OCI-LY1 (cell line): ENCODE results near the gene ASB11.
A peak's percentile ranks its signal among the peaks of the same experiment; 100 is the strongest.

Source experiments
- H2AFZ ChIP-seq: fragments of 200-600 bp; sonication (generic), shearing (Covaris generic); 2 replicates; pipeline ENCODE4 v1.6.0; 2014; ENCODE audit warnings: antibody characterized with exemption, mild to moderate bottlenecking, low read length
- H3F3A ChIP-seq: fragments of 200-600 bp; sonication (generic), shearing (Covaris generic); 2 replicates; pipeline ENCODE4 v1.6.0; 2014; ENCODE audit warnings: mild to moderate bottlenecking, antibody characterized with exemption, low read length, moderate library complexity; ENCODE audit not compliant: insufficient read depth
- H3K27ac ChIP-seq: fragments of 200-600 bp; sonication (generic); 2 replicates; pipeline ENCODE4 v1.5.1; 2014; ENCODE audit warnings: low read length, mixed run types, mild to moderate bottlenecking, low read depth; ENCODE audit not compliant: poor library complexity, severe bottlenecking
- H3K27me3 ChIP-seq: fragments of 200-600 bp; sonication (generic); 2 replicates; pipeline ENCODE4 v1.6.0; 2014; ENCODE audit warnings: antibody characterized with exemption, mild to moderate bottlenecking, low read length, moderate library complexity; ENCODE audit not compliant: insufficient read depth
- H3K36me3 ChIP-seq: fragments of 200-600 bp; sonication (generic); 2 replicates; pipeline ENCODE4 v1.6.1; 2014; ENCODE audit warnings: mild to moderate bottlenecking, antibody characterized with exemption, low read length, moderate library complexity, mixed read lengths; ENCODE audit not compliant: insufficient read depth
- H3K4me1 ChIP-seq: fragments of 200-600 bp; sonication (generic); 2 replicates; pipeline ENCODE4 v1.5.1; 2014; ENCODE audit warnings: mild to moderate bottlenecking, low read length, moderate library complexity; ENCODE audit not compliant: insufficient read depth, severe bottlenecking
- H3K4me2 ChIP-seq: fragments of 200-600 bp; sonication (generic), shearing (Covaris generic); 2 replicates; pipeline ENCODE4 v1.6.1; 2014; ENCODE audit warnings: low read length
- H3K4me3 ChIP-seq: fragments of 200-600 bp; sonication (generic); 2 replicates; pipeline ENCODE4 v1.5.1; 2014; ENCODE audit warnings: low read length, low read depth, mild to moderate bottlenecking, mixed read lengths; ENCODE audit not compliant: poor library complexity, severe bottlenecking
- H3K79me2 ChIP-seq: fragments of 200-600 bp; shearing (Covaris generic); 2 replicates; pipeline ENCODE4 v1.6.1; 2016; ENCODE audit warnings: mixed run types, low read length, mixed read lengths; ENCODE audit not compliant: insufficient read depth
- H3K9ac ChIP-seq: fragments of 200-600 bp; sonication (generic), shearing (Covaris generic); 2 replicates; pipeline ENCODE4 v1.6.1; 2014; ENCODE audit warnings: mild to moderate bottlenecking, low read length, mixed read lengths
- H3K9me2 ChIP-seq: fragments of 200-600 bp; sonication (generic), shearing (Covaris generic); 2 replicates; pipeline ENCODE4 v1.6.1; 2014; ENCODE audit warnings: low read depth, mild to moderate bottlenecking, low read length, mixed read lengths
- H3K9me3 ChIP-seq: fragments of 200-600 bp; shearing (Covaris generic); 2 replicates; pipeline ENCODE4 v1.6.1; 2014; ENCODE audit warnings: low read length, mixed read lengths
- H4K20me1 ChIP-seq: fragments of 200-600 bp; sonication (generic), shearing (Covaris generic); 2 replicates; pipeline ENCODE4 v1.6.0; 2016; ENCODE audit warnings: mild to moderate bottlenecking, low read length; ENCODE audit not compliant: insufficient read depth
- EZH2 ChIP-seq: fragments of 200-600 bp; sonication (generic), shearing (Covaris generic); IDR thresholded peaks from 2 replicates; pipeline ENCODE4 v1.8.0; 2017; ENCODE audit warnings: borderline replicate concordance, mixed run types, mild to moderate bottlenecking, antibody characterized with exemption, low read length, moderate library complexity, mixed read lengths
- TF ChIP-seq, protein P1 (sequence below): fragments of 200-600 bp; sonication (generic), shearing (Covaris generic); IDR thresholded peaks from 2 replicates; pipeline ENCODE4 v1.5.1; 2017; ENCODE audit warnings: mild to moderate bottlenecking, antibody characterized with exemption, low read length, moderate library complexity, mixed read lengths

ASB11 gene

DNA sequence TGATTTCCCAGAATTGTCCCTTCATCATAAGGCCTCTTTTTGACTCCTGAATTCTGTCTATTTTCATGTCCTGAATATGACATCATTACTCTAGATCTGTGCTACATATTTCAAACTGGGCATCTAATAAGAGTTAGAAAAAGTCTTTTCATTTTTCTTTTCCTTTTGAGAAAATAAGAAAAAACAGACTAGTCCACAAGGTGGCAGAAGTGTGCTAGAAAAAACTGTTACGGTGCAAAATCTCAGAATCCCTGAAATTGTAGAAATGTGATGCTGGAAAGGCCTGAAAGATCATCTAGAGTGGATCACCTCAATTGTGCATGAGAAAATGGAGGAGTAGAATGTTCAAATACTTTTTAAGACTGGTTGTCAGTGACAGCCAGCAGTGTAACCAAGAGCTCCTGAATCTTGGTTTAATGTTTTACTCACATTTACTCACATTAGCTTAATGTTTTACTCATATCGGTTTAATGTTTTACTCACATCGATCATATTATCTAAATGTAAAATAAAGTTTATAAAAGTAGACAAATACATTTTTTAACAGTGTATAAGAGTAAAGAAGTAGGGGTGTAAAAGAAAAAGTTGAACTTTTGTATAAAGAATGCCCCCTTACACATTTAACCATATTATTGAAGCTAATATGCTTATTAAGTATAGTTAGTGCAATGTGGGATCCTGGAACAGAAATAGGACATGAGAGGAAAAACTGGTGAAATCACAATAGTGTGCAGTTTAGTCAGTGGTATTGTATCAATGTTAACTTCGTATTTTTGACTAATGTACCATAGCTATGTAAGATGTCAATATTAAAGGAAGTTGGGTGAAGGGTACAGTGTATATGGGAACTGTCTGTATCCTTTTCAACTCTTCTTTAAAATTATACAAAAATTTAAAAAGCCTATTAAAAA, 15.2 kb downstream of the ASB11 start:
- Histone ChIP-seq H3K27me3 (no peaks in the 10 kb centered on the region), H3F3A (no peaks in the 10 kb centered on the region), H3K4me3 (no peak overlapping the region), H3K9me2 (no peaks in the 10 kb centered on the region), H3K4me1 (no peaks in the 10 kb centered on the region), H3K36me3 (no peaks in the 10 kb centered on the region), H2AFZ (no peak overlapping the region), H3K9me3 (no peaks in the 10 kb centered on the region), H3K9ac (no peak overlapping the region), H3K27ac (no peak overlapping the region), H3K79me2 (no peaks in the 10 kb centered on the region), H3K4me2 (no peak overlapping the region), H4K20me1 (no peaks in the 10 kb centered on the region)
- no peak for TF ChIP-seq EZH2
- TF ChIP-seq, protein P1, sequence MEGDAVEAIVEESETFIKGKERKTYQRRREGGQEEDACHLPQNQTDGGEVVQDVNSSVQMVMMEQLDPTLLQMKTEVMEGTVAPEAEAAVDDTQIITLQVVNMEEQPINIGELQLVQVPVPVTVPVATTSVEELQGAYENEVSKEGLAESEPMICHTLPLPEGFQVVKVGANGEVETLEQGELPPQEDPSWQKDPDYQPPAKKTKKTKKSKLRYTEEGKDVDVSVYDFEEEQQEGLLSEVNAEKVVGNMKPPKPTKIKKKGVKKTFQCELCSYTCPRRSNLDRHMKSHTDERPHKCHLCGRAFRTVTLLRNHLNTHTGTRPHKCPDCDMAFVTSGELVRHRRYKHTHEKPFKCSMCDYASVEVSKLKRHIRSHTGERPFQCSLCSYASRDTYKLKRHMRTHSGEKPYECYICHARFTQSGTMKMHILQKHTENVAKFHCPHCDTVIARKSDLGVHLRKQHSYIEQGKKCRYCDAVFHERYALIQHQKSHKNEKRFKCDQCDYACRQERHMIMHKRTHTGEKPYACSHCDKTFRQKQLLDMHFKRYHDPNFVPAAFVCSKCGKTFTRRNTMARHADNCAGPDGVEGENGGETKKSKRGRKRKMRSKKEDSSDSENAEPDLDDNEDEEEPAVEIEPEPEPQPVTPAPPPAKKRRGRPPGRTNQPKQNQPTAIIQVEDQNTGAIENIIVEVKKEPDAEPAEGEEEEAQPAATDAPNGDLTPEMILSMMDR, result peak; percentile 35; the same call in 1 of the 2 replicates

DNA sequence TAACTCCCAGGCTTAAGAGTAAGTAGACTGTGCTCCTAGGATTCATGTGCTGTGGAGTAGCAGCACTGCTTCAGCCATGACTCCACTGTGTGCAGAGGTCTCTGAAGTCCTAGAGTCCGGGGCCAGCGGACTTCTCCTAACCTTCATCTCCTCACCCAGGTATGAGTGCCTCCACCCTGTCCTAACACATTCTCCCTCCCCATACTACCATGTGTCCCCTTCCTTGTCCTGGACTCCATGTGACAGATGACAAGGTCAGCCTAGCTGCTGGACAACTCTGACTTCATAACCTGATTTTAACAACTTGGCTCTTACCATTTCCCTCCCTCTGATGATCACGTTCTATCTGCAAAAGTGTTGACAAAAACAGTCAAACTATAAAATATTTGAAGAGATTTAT, 16.7 kb downstream of the ASB11 start:
- no peaks in the 10 kb centered on the region for H3F3A ChIP-seq
- no peak overlapping the region for H2AFZ ChIP-seq
- no peaks in the 10 kb centered on the region for H3K79me2 ChIP-seq
- no peaks in the 10 kb centered on the region for H3K36me3 ChIP-seq
- no peaks in the 10 kb centered on the region for H3K27me3 ChIP-seq
- no peak overlapping the region for H3K27ac ChIP-seq
- no peak overlapping the region for H3K9ac ChIP-seq
- no peak overlapping the region for H3K4me2 ChIP-seq
- no peaks in the 10 kb centered on the region for H3K4me1 ChIP-seq
- TF ChIP-seq, protein P1, result no peak
- no peak for TF ChIP-seq EZH2
- H4K20me1 ChIP-seq, result no peaks in the 10 kb centered on the region
- no peaks in the 10 kb centered on the region for H3K9me2 ChIP-seq
- no peaks in the 10 kb centered on the region for H3K9me3 ChIP-seq
- no peak overlapping the region for H3K4me3 ChIP-seq

DNA sequence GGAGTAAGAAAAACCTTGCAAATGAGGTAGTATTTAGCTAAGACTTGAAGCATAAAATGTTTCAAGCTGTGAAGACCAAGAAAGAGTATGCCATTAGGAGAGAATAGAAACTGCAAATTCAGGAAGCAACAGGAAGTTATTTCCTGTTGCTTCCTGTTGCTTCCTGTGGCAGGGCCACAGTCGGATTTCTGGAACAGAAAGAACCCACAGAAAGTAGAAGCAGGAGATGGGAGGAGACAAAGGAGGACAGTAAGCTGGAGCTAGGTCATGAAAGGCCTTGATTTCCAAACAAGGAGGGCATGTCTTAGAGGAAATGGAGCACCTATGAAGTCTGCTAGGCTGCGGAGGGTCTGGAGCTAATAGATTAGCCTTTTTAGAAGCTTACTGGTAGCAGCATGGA, 17.2 kb downstream of the ASB11 start:
- Histone ChIP-seq H3F3A (no peaks in the 10 kb centered on the region), H3K4me1 (no peaks in the 10 kb centered on the region), H3K9me2 (no peaks in the 10 kb centered on the region), H3K79me2 (no peaks in the 10 kb centered on the region), H2AFZ (no peak overlapping the region), H3K9me3 (no peaks in the 10 kb centered on the region), H4K20me1 (no peaks in the 10 kb centered on the region), H3K27me3 (no peaks in the 10 kb centered on the region), H3K4me2 (no peak overlapping the region), H3K36me3 (no peaks in the 10 kb centered on the region), H3K27ac (no peak overlapping the region), H3K9ac (no peak overlapping the region), H3K4me3 (no peak overlapping the region)
- TF ChIP-seq, protein P1, result no peak
- TF ChIP-seq EZH2, result no peak
